Posterior cingulate gyrus (tissue), 11 donors: ENCODE data around the gene PDE6D.
A peak's percentile ranks its signal among the peaks of the same experiment; 100 is the strongest.
"Not testable (repeated sequence)": the region's sequence is repeated elsewhere in the genome, so short reads cannot be mapped to it uniquely, and the experiment has no call there.

ENCODE experiments used
- DNase-seq, 10 donors: peaks; one replicate each; pipeline versions ENCODE4 v3.0.0 to v3.0.0-alpha.2; 2020 to 2021; ENCODE audit warnings: mixed read lengths in 3 of 10
- intact Hi-C: fragments of 100-400 bp; cut with DNase I; formaldehyde crosslinking; loops from one replicate; pipeline ENCODE4 v1.15.1; 2023

Gene PDE6D

DNA sequence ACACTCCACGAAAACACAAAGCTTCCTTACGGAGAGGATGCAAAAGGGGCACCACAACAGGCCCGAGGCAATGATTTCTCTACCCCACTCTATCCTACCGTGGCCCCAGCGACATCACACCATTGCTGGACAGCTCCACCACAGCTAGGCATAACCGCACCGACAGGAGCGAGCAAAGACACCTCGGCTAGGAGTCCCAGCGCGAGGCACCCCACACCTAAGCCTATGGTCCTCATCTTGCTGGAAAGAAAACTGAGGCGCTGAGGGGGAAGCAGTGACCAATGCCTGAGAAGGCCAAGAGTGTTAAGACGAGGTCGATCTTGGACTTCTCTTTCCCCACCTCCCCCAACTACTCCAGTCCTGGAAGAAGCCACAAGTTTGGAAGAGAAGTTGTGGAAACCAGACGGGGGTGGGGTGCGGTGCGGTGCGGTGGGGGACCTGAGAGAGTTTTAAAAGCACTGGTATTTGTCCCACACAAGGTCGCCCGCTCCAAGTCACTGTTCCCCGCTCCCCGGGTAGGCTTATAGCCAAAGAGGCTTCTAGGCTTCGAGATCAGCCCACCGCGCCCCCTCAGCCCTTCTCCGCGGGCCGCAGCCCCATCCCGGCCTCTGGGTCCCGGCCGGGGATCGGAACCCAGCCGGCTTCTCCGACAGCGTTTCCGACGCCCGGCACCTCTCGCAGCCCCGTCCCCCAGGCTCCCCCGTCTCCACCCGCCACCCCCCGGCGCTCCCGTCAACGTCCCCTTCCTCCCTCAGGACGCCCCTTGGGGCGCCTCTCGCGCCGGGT is 766 bp downstream of the PDE6D start:
- intact Hi-C loops, result loop anchor here (5.0 kb wide), 1 partner anchor 68 kb away; no protein-coding TSS in a partner anchor
- peak in 1 of 10 donors; percentile 71 for DNase-seq

DNA sequence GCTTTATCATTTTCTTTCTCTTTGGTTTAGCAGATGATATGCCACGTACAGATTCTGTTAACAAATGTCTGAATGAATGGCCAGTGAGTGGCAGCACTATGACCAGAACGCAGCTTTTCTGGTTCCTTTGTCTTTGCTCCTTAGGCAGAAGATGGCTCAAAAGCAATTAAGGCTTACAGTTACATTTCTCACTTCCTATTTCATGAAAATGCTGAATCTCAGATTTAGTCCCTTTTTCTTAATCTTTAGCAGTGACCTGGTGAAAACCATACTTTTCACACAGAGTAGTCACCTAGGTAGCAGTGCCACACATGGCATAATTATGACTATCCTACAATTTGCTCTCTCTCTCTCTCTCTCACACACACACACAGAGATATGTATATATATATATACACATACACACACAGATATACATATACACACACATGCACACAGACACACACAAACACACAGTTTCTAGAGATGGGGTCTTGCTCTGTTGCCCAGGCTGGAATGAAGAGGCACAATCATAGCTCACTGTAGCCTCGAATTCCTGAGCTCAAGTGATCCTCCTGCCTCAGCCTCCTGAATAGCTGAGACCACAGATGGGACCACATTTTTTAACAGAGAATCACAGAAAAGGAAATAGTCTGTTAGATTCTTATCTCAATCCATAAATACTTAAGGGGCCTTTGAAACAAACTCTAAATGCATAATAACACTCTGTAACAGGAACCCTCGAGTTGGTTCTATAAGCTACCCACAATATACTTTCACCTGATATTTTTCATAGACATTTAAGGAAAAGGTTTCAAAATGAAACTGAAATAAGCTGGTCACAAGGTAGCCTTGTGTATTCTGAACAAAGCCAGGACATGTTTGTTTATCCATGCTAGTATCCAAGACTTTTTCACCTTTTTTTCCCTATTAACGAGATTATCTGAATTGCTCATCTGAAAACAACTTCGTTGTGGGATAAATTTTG is 11.6 kb downstream of the PDE6D start:
- DNase-seq, result no peak
- intact Hi-C loops, result no loop called here

DNA sequence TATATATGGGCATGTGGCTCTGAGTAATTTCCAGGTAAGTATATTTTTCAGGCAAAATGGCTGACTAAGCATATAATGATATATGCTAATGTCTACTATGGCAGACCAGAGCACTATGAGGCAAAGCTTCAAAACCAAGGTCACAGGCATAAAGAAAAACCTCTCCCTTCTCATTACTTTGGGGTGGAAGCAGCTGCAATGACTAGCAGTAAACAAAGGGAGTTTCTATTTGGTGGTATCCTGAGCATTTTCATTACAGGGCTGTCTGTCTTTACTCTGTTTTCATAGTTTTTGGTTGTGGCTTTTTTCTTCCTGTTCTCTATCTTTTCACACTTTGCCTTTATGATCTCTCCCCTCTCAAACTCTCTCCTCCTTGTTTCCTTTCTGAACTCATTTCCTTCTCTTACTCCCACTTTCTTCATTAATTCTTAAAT is 15.6 kb downstream of the PDE6D start:
- DNase-seq, result no peak
- intact Hi-C loops, result no loop called here

DNA sequence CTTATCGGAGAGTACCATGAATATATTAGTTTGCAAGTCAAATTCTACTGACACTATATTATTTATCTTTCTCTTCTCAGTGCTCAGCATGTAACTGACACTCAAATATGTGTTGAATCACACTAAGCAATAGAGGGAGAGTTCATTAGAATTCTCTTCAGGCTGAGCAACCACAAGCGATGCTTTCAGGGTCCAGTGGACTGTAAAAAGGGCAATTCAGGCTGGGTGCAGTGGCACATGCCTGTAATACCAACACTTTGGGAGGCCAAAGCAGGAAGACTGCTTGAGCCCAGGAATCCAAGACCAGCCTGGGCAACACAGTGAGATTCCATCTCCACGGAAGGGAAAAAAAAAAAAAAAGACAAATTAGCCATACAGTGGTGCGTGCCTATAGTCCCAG is 16.3 kb downstream of the PDE6D start:
- intact Hi-C loops, result no loop called here
- DNase-seq, result peak in 1 of 10 donors; percentile 22

DNA sequence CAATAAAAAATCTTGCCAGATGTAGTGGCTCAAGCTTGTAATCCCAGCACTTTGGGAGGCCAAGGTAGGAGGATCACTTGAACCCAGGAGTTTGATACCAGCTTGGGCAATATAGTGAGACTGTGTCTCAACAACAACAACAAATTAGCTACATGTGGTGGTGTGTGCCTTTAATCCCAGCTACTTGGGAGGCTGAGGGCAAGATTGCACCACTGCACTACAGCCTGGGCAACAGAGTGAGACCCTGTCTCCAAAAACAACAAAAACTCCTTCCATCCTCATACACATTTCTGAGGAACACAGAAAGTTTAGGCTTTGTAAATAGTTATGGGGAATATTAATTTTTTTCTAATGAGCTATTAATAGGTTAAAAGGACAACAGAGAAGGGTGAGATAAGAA is 17.0 kb downstream of the PDE6D start:
- intact Hi-C loops, result no loop called here
- DNase-seq, result no peak

DNA sequence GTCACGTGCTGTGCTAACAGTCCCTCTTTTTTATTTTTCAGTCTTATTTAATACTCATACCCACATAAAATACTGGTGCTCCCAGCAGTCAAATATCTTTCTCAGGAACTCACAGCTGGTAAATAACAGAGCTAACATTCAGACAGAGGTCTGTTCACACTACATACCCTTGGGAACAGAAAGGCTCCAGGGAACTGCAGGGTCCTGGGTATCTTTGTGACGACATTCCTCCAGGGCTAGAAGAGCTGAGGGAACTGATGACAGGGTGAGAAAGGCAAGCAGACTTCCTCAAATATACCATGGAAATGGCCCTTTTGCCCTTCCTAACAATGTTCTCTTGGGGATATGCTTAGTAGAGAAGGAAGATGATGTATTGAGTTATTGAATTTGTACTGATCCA is 19.3 kb downstream of the PDE6D start:
- no peak for DNase-seq
- intact Hi-C loops, result no loop called here

DNA sequence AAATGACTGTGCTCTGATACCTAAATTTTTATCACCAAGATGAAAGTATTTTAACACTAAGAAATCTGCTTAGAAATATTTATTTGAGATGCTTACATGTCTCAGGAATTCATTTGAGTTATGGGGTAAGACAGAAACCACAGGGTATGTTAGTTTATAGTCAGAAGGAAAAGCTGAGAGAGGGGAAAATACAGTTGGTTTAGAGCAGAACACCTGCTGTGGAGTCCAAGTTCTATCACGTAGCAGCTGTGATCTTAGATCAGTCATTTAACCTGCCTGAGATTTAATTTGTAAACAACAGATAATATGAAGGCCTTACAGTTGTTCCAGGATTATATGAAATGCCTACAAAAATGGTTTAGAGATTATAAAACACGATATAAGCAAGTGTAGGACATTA is 29.0 kb downstream of the PDE6D start:
- DNase-seq, result no peak
- intact Hi-C loops, result no loop called here

DNA sequence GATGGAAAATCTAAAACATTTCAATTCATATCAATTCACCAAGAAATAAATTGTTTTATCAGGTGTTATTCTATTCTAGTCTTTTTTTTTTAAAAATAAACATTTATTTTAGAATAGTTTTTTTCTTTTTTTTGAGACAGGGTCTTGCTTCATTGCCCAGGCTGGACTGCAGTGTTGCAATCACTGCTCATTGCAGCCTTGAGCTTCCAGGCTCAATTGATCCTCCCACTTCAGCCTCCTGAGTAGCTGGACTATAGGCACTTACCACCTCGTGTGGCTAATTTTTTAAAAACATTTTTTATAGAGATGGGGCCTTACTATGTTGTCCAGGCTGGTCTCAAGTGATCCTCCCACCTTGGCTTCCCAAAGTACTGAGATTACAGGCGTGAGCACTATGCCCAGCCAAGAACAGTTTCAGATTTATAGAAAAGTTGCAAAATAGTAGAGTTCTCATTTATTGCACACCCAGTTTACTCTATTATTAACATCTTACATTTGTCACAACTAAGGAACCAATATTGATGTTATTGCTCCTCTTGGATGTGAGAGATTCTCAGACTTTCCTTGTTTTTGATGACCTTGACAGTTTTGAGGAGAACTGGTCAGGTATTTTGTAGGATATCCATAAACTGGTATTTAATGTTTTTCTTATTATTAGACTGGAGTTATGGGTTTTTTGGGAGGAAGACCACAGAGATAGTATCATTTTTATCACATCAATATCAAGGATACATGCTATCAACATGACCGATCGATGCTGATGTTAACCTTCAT is 29.9 kb downstream of the PDE6D start:
- DNase-seq, result no peak
- intact Hi-C loops, result no loop called here

DNA sequence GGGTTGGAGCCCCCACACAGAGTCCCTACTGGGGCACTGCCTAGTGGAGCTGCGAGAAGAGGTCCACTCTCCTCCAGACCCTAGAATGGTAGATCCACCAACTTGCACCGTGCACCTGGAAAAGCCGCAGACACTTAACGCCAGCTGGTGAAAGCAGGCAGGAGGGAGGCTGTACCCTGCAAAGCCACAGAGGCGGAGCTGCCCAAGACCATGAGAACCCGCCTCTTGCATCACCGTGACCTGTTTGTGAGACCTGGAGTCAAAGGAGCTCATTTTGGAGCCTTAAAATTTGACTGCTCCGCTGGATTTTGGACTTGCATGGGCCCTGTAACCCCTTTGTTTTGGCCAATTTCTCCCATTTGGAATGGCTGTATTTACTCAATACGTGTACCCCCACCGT is 32.1 kb downstream of the PDE6D start:
- intact Hi-C loops, DNase-seq: not testable (repeated sequence)

DNA sequence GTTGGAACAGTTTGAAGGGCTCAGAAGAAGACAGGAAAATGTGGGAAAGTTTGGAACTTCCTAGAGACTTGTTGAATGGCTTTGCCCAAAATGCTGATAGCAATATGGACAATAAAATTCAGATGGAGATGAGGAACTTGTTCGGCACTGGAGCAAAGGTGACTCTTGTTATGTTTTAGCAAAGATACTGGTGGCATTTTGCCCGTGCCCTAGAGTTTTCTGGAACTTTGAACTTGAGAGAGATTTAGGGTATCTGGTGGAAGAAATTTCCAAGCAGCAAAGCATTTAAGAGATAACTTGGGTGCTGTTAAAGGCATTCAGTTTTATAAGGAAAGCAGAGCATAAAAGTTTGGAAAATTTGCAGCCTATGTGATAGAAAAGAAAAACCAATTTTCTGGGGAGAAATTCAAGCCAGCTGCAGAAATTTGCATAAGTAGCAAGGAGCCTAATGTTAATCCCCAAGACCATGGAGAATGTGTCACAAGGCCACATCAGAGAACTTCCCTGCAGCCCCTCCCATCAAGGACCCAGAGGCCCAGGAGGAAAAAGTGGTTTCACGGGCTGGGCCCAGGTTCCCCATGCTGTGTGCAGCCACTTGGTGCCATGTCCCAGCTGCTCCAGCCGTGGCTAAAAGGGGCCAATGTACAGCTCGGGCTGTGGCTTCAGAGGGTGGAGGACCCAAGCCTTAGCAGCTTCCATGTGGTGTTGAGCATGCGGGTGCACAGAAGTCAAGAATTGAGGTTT is 32.8 kb downstream of the PDE6D start:
- DNase-seq, intact Hi-C loops: not testable (repeated sequence)

DNA sequence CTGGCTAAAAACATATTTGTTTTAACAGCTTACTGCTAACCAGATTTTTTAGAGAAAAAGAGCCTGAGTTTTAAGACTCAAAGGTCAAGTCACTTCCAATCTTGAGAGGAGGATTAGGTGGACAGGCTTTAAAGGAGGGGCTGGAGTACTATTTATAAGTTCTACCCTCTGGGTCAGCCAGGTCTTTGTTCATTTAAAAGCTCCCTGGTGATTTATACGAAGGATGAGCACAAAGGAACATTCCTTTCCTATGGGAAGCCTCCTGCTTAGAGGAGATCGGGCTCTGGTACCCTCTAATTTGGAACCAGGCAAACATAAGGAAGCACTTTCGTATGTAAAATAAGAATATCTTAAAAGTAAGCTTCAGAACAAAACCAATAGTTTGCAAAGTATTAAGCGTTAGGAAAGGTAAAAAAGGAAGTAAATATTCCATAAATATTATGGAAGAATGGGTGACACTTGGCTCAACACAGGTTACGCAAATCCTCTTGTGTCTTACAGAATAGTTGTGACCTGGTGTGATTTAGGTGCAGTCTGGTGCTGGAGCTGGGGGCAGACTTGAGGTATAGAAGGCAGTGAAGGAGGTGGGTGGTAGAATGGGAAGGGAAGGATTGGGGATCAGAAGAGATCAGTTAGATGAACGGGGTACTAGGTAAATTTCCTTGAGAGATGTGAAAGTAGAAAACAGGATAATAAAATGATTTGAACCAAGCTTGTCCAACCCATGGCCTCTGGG is 35.6 kb downstream of the PDE6D start:
- no peak for DNase-seq
- intact Hi-C loops, result no loop called here

DNA sequence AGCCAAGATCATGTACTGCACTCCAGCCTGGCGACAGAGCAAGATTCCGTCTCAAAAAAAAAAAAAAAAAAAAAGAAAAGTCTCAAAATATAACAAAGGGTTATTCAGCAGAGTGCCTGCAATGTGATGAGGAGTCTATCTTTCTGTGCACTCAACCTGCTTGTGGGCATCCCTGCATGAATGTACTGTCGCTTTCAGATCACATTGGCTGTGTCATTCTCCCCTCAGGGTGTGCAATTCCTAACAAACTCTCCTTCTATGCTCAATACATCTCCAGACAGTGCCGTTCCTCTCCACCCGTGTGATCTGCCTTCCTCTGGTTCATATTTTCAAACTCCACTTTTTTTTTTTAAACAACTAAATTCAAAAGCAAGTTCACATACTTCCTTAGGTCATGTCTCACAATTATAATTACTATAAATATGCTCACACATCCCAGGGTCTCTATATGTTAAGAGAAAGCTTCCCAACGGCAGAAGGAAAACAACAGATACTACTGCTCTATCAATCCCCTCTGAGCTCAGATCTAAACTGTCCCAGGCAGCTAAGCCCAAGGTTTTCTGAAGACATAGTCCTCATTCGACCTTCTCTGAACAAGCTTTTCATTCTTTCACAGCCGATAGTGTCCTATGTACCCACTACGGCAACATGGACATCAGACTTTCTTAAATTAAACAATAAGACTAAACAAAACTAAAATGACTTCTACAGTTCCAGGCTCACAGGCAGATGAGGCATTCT is 37.5 kb downstream of the PDE6D start:
- intact Hi-C loops, result no loop called here
- no peak for DNase-seq

DNA sequence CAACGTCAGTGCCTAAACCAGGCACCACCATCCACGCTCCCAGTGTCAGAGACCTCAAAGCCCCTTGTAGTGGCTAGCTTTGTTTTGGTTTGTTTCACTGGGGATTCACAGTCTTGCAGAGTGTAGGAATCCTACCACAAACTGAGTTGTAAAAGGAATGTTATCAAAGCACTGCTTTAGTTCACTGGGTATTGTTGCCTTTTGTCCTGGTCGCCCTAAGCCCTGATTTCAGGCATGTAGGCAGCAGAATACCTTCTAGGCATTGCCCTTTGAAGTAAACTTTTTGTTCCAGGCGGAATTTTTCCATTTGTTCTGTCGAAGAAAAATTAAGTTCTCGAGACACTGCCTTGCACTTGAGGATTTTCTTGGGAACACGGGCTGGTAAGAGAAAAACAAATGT is 43.3 kb downstream of the PDE6D start:
- intact Hi-C loops, result no loop called here
- DNase-seq, result no peak

DNA sequence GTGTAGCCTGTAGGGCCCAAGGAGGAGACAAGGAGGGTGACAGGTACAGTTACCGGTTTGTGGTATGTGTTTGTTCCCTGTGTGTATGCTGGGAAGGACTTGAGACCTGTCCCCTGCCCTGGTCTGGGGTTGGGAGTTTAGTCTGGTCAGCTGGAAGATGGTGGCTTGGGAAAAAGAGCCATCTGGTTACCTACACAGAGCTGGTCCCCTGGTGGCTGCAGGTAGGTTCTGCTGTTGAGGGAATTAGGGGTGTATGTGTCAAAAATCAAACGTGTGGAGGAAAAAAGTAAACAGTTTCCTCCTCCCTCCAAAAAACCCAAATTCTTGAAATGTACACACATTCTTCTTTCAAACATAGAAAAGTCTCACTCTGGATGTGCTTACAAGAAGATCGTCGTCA is 48.5 kb downstream of the PDE6D start:
- intact Hi-C loops, result no loop called here
- DNase-seq, result no peak

DNA sequence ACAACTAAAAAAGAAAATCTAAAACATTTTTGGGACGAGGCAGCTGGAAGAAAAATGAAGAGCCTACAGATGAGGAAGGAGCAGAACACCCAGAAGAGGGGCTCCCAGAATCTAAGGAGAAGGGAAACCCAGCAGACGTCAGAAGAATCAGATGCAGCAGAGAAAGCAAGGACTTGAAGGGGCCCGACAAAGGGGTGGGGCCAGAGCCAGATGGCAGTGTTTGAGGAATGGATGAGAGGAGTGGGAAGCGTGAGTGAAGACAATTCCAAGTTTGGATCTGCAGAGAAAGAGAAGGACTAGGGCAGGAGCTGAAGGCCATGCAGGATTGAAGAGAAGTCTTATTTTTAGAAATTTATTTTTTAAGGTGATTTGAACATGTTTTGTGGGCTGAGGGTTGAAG is 53.5 kb downstream of the PDE6D start:
- peak in 2 of 10 donors; percentile 53 to 72 for DNase-seq
- intact Hi-C loops, result no loop called here

DNA sequence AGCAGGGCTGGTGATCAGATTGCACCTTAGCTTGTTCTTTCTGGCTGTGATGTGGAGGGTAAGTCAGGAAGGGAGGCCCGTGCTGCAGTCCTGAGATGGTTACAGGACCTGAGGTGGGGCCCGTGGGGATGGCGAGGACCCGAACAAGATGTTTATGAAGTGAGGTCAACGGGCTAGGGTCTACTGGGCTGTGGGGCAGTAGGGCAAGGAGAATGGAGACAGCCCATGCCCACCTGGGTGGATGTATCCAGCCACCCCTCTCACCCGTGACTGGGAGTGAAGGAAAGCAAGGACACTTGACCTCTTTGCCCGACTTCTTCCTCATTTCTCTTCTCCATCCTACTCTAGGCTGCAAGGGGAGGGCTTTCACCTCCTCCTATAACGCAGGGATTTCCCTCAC is 54.8 kb downstream of the PDE6D start:
- DNase-seq, result peak in 2 of 10 donors; percentile 70 to 72
- intact Hi-C loops, result no loop called here

DNA sequence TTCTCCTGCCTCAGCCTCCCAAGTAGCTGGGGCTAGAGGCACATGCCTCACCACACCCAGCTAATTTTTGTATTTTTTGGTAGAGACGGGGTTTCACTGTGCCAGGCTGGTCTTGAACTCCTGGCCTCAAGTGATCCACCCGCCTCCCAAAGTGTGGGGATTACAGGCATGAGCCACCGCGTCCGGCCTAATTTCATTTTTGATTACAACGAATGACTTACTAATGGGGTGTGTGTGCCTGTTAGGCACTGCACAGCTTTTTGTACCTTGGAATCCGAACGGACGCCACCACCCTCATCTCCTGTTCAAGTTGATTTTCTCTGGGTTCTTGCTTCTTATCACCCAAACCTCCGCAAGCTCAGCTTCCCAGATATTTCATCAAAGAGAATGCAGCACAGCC is 55.6 kb downstream of the PDE6D start:
- DNase-seq, result peak in 2 of 10 donors; percentile 10 to 39
- intact Hi-C loops, result no loop called here

DNA sequence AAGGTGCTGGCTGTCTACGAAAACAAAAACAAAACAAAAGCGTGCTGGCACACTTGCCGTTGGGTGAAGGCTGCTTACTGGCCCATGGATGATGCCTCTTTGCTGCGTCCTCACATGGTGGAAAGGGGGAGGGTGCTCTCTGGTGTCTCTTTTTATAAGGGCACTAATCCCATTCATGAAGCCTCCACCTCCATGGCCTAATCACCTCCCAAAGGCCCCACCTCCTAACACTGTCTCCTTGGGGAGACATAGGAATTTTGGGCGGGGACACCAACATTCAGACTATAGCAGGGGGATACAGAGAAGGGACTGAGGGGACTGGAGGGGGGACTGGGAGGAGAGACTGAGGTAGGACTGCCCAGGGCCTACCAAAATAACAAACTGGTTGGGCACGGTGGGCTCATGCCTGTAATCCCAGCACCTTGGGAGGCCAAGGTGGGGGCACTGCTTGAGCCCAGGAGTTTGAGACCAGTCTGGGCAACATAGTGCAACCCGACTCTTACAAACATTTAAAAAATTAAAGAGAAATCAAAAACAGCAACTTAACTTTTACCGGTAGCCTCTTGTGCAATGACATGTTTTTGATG is 58.3 kb downstream of the PDE6D start:
- peak in 2 of 10 donors; percentile 3 to 8 for DNase-seq
- intact Hi-C loops, result no loop called here
